ENCODE data around the gene FOXP1.

DNA sequence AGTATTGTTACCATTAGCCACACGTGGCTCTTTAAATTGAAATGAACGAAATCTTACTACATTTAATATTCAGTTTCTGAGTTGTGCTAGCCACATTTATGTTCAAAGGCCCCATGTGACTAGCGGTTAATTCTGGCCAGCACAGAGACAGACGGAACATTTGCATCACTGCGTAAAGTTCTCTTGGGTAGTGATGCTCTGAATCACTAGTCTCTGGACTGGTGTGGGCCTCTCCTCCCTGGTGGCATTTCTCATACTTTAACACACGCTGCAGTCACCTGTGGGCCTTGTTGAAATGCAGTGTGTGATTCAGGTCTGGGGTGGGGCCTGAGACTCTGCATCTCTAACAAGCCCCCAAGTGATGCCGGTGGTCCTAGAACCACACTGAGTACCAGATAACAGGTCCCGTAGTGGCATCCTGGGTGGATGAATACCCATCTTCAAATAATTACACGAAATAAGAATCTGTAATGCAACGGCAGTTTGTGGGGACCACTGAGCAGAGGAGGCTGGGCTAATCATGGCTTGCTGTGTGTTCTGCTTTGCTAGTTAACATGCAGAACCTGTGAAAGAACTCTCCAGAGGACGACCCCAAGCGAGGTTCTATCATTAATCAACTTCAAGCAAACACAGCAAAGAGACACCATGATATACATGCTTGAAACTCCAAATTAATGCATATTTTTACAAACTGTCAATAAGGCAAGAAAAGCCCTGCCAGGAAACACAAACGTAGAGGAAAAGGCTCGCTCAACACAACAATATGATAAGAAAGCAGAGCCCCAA lies 623.8 kb downstream of the FOXP1 start:
- TF ChIP-seq EZH2 (IDR thresholded peaks at IDR 0.05; ENCODE audit: insufficient read depth, poor library complexity, severe bottlenecking) (no peak), EZH2phosphoT487 (IDR thresholded peaks at IDR 0.05; ENCODE audit: insufficient read depth, low read depth) (no peak)
